HepG2 (cell line): ENCODE results near the gene ZFPM1. TPM values are rescaled to one million over a fixed set of nuclear protein-coding genes. Genes with fewer than 3 reads are reported as not detected.

Experiments
- FOXM1 ChIP-seq: sonication (generic); formaldehyde crosslinking; IDR thresholded peaks from 2 replicates; pipeline ENCODE4 v1.5.0; 2020; ENCODE audit warnings: missing genetic modification reagents
- GLI4 ChIP-seq: sonication (generic); formaldehyde crosslinking; IDR thresholded peaks from 2 replicates; pipeline ENCODE4 v1.5.1; 2020; ENCODE audit warnings: missing genetic modification reagents, mild to moderate bottlenecking, moderate library complexity, borderline replicate concordance
- IKZF5 ChIP-seq: IDR thresholded peaks from 2 replicates; pipeline ENCODE4 v1.6.1; 2018; ENCODE audit warnings: missing genetic modification reagents, mild to moderate bottlenecking, missing compliant biosample characterization
- KDM3A ChIP-seq: IDR thresholded peaks from 2 replicates; pipeline ENCODE4 v1.6.1; 2018; ENCODE audit warnings: low read depth, missing compliant biosample characterization
- MTERF4 ChIP-seq: sonication (generic); formaldehyde crosslinking; IDR thresholded peaks from 2 replicates; pipeline ENCODE4 v1.8.0; 2023; ENCODE audit warnings: mild to moderate bottlenecking, missing genetic modification reagents
- RARA ChIP-seq: IDR thresholded peaks from 2 replicates; pipeline ENCODE4 v1.6.1; 2016; ENCODE audit warnings: missing genetic modification reagents, missing compliant biosample characterization
- RELA ChIP-seq: sonication (generic); formaldehyde crosslinking; IDR thresholded peaks from 2 replicates; pipeline ENCODE4 v1.4.0; 2020; ENCODE audit warnings: missing genetic modification reagents
- SNAPC2 ChIP-seq: sonication (generic); formaldehyde crosslinking; IDR thresholded peaks from 2 replicates; pipeline ENCODE4 v1.8.1; 2022; ENCODE audit warnings: mild to moderate bottlenecking, missing genetic modification reagents
- TSC22D2 ChIP-seq: sonication (generic); formaldehyde crosslinking; IDR thresholded peaks from 2 replicates; pipeline ENCODE4 v1.5.1; 2020; ENCODE audit warnings: missing genetic modification reagents, mild to moderate bottlenecking, borderline replicate concordance
- ZBTB7B ChIP-seq: sonication (generic); formaldehyde crosslinking; IDR thresholded peaks from 2 replicates; pipeline ENCODE4 v1.4.0; 2020; ENCODE audit warnings: missing genetic modification reagents
- ZMAT3 ChIP-seq: sonication (generic); formaldehyde crosslinking; conservative IDR thresholded peaks from 2 replicates; pipeline ENCODE4 v1.7.0; 2021; ENCODE audit warnings: missing genetic modification reagents
- ZNF225 ChIP-seq: sonication (generic); formaldehyde crosslinking; IDR thresholded peaks from 2 replicates; pipeline ENCODE4 v1.4.0; 2020; ENCODE audit warnings: mild to moderate bottlenecking, missing genetic modification reagents
- ZNF264 ChIP-seq: sonication (generic); formaldehyde crosslinking; IDR thresholded peaks from 2 replicates; pipeline ENCODE4 v1.4.0; 2020; ENCODE audit warnings: missing genetic modification reagents
- ZNF367 ChIP-seq: sonication (generic); formaldehyde crosslinking; IDR thresholded peaks from 2 replicates; pipeline ENCODE4 v1.4.0; 2020; ENCODE audit warnings: missing genetic modification reagents, borderline replicate concordance
- ZNF431 ChIP-seq: sonication (generic); formaldehyde crosslinking; IDR thresholded peaks from 2 replicates; pipeline ENCODE4 v1.9.0; 2022; ENCODE audit warnings: missing genetic modification reagents, low read depth, mild to moderate bottlenecking, borderline replicate concordance
- ZNF713 ChIP-seq: sonication (generic); formaldehyde crosslinking; IDR thresholded peaks from 2 replicates; pipeline ENCODE4 v1.4.0; 2020; ENCODE audit warnings: mild to moderate bottlenecking, missing genetic modification reagents
- polyA plus RNA-seq, 8 experiments: library from polyadenylated mRNA; depleted of rRNA in 3 of 8; stranded (reverse) in 7 of 8; unstranded in 1 of 8; fragments of >200 nt; fragmentation: Illumina TruSeq in 4 of 8; extraction: Trizol in 4 of 8; gene quantifications; 2 replicates each; pipeline versions ENCODE4 v1.2.1 to v1.2.3, GENCODE V29; 2011 to 2016; ENCODE audit warnings: low read depth in 4 of 8, missing spikeins in 1 of 8, mixed read lengths in 1 of 8; ENCODE audit not compliant: insufficient read depth in 1 of 8
- total RNA-seq, 5 experiments: library from RNA; depleted of rRNA; stranded (reverse); fragments of >200 nt; fragmentation: Illumina TruSeq; extraction: Trizol; gene quantifications; 2 replicates each; pipeline ENCODE4 v1.2.3, GENCODE V29; 2016; ENCODE audit warnings: low read depth in 1 of 5
- TF ChIP-seq, protein P1 (sequence below): sonication (generic); formaldehyde crosslinking; IDR thresholded peaks from 2 replicates; pipeline ENCODE4 v1.5.1; 2020; ENCODE audit warnings: mild to moderate bottlenecking, missing genetic modification reagents
- TF ChIP-seq, protein P2 (sequence below): sonication (generic); formaldehyde crosslinking; IDR thresholded peaks from 2 replicates; pipeline ENCODE4 v1.4.0; 2020; ENCODE audit warnings: missing genetic modification reagents, borderline replicate concordance
- TF ChIP-seq, protein P3 (sequence below): sonication (generic); formaldehyde crosslinking; IDR thresholded peaks from 2 replicates; pipeline ENCODE4 v1.5.0; 2020; ENCODE audit warnings: mild to moderate bottlenecking, missing genetic modification reagents

ZFPM1 gene
- total and polyA plus RNA-seq, 2 of the 13 experiments (the other 11 are each of a cell fraction or from before 2014, with no cell fraction given) = 1.3 to 3.8 TPM

DNA sequence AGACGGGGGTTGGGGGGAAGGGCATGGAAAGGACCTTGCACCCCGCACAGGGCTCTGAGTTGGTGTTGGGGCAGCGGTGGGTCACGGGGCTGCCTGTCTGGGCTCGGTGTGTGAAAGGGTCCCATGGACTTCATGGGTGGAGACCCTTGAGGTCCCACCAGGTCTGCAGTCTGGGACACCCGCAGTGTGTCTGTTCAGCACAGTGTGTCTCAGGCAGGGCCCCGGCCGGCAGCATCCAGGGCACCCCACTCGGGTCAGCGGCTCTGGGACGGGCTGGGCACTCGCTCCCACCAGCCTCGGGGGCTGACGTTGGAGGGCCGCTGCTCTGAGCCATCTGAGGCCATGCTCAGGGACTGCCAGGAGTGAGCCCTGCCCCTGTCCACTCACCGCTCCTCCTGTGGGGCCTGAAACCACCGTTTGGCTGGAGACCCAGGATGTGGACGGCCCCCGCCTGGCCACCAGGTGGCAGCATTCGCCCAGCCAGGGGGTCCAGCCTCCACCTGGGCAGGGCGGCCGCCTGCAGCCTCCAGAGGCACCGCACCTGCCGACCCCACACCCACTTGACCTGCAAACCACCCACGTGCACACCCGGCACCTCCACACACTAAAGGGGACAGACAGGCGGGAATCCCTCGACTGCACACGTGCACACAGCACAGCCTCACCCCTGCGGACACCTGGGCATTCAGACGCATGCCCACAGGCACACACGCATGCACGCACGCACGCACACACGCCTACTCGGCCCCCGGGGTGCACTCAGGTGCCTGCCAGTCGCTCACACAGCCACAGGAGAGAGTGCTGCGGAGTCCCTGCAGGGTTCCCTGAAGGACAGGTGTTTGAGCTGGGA lies 10.1 kb upstream of the ZFPM1 start (continued):
- TF ChIP-seq ZNF431 (peak; percentile 46; the same call in 1 of the 2 replicates), RELA (CRISPR knock-in tag) (peak; percentile 76; the same call in 1 of the 2 replicates), SNAPC2 (CRISPR knock-in tag) (no peak), FOXM1 (CRISPR knock-in tag) (0 out of 2 replicates have a peak, but pooled peaks have one; percentile 30), ZBTB7B (CRISPR knock-in tag) (peak; percentile 84), ZNF367 (CRISPR knock-in tag) (0 out of 2 replicates have a peak, but pooled peaks have one; percentile 40), ZNF713 (CRISPR knock-in tag) (0 out of 2 replicates have a peak, but pooled peaks have one; percentile 43), ZMAT3 (CRISPR knock-in tag) (peak; percentile 69; the same call in 1 of the 2 replicates), KDM3A (CRISPR knock-in tag) (peak; percentile 81; the same call in 1 of the 2 replicates), RARA (CRISPR knock-in tag) (peak; percentile 32; the same call in 1 of the 2 replicates), GLI4 (peak; percentile 91; the same call in 1 of the 2 replicates), ZNF225 (CRISPR knock-in tag) (peak; percentile 85; the same call in 1 of the 2 replicates), MTERF4 (CRISPR knock-in tag) (peak; percentile 88; the same call in 1 of the 2 replicates), IKZF5 (CRISPR knock-in tag) (peak; percentile 60; the same call in 1 of the 2 replicates), ZNF264 (CRISPR knock-in tag) (peak; percentile 48; the same call in 1 of the 2 replicates), TSC22D2 (CRISPR knock-in tag) (peak; percentile 84; the same call in 1 of the 2 replicates)
- TF ChIP-seq, protein P1, sequence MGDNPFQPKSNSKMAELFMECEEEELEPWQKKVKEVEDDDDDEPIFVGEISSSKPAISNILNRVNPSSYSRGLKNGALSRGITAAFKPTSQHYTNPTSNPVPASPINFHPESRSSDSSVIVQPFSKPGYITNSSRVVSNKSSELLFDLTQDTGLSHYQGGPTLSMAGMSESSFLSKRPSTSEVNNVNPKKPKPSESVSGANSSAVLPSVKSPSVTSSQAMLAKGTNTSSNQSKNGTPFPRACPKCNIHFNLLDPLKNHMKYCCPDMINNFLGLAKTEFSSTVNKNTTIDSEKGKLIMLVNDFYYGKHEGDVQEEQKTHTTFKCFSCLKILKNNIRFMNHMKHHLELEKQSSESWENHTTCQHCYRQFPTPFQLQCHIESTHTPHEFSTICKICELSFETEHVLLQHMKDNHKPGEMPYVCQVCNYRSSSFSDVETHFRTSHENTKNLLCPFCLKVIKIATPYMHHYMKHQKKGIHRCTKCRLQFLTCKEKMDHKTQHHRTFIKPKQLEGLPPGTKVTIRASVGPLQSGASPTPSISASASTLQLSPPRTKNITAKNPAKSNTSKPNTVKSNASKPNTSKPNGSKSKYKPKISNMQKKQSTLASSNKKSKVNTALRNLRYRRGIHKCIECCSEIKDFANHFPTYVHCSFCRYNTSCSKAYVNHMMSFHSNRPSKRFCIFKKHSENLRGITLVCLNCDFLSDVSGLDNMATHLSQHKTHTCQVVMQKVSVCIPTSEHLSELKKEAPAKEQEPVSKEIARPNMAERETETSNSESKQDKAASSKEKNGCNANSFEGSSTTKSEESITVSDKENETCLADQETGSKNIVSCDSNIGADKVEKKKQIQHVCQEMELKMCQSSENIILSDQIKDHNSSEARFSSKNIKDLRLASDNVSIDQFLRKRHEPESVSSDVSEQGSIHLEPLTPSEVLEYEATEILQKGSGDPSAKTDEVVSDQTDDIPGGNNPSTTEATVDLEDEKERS (CRISPR knock-in tag) = no peak
- TF ChIP-seq, protein P2, sequence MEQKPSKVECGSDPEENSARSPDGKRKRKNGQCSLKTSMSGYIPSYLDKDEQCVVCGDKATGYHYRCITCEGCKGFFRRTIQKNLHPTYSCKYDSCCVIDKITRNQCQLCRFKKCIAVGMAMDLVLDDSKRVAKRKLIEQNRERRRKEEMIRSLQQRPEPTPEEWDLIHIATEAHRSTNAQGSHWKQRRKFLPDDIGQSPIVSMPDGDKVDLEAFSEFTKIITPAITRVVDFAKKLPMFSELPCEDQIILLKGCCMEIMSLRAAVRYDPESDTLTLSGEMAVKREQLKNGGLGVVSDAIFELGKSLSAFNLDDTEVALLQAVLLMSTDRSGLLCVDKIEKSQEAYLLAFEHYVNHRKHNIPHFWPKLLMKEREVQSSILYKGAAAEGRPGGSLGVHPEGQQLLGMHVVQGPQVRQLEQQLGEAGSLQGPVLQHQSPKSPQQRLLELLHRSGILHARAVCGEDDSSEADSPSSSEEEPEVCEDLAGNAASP (CRISPR knock-in tag) = peak; percentile 69
- TF ChIP-seq, protein P3, sequence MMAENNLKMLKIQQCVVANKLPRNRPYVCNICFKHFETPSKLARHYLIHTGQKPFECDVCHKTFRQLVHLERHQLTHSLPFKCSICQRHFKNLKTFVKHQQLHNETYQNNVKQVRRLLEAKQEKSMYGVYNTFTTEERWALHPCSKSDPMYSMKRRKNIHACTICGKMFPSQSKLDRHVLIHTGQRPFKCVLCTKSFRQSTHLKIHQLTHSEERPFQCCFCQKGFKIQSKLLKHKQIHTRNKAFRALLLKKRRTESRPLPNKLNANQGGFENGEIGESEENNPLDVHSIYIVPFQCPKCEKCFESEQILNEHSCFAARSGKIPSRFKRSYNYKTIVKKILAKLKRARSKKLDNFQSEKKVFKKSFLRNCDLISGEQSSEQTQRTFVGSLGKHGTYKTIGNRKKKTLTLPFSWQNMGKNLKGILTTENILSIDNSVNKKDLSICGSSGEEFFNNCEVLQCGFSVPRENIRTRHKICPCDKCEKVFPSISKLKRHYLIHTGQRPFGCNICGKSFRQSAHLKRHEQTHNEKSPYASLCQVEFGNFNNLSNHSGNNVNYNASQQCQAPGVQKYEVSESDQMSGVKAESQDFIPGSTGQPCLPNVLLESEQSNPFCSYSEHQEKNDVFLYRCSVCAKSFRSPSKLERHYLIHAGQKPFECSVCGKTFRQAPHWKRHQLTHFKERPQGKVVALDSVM = peak; percentile 90; the same call in 1 of the 2 replicates
